Stimulated activated CD4-positive, alpha-beta T cell treated with anti-CD3 and anti-CD28 coated beads, Interleukin-2, amount 100 ng/mL, for 24 hours (primary cell): Measurements from ENCODE around the gene FAM222A.
A peak's percentile ranks its signal among the peaks of the same experiment; 100 is the strongest.

Source experiments
- DNase-seq, 2 donors: peaks; one replicate each; pipeline ENCODE4 v3.0.0-alpha.2; 2020

Gene FAM222A

GRCh38 chr12:109739747-109740693, 26.4 kb downstream of the FAM222A start:
- DNase-seq, result no peak

DNA sequence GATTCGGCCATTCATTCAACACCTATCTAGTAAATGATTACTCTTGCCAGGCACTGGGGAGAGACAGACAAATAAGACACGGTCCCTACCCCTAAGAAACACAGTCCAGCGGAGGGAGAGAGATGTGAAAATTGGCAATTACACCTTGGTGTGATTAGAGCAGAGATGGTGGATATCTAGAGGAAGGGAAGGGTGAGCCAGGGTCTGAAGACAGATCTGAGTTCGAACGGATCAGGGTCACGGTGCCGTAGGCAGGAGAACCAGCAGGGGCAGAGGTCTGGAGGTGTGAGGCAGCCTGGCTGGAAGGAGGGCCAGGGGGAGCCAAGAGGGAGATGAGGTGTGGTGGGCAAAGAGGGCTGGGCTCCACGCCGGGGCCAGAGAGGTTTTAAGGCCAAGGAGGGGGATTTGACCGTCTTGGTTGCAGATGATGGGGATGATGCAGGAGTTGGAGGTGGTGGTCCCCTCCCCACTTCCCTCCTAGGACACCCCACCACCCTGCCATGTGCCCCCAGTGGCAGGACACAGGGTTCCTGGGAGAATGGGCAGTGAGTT, 27.1 kb downstream of the FAM222A start:
- DNase-seq, result no peak

GRCh38 chr12:109741286-109741969, 27.8 kb downstream of the FAM222A start:
- no peak for DNase-seq

DNA sequence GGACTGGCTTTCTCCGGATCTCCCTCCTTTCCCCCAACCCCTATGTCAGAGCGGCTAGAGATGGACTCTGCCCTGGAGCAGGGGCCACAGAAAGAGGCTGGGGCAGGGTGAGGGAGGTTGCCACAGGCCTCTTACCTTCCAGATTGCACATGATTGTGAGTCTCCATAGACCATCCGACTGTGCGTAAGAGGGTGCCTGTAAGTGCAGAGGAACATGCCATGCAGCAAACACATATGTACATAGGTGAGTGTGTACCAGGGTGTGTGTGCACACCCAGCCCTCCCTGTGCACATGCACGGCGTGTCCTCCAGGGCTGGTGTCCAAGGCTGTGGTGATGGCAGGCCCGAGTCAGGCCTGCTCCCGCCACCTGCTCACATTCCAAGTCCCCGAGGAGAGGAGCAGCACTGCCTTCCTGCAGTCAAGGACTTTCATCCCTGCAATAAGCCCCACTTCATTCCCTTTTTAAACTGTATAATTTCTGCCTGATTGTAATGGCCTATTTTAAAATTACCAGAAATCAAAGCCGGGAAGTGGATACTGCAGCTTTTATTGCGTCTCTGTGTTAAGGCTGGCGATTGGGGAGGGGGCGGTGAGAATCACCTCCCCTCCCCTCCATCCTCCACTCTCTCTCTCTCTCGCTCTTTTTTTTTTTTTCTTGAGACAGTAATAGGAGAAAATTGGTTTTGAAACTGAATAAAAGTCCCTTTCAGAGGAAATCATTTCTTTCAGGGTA, 28.5 kb downstream of the FAM222A start:
- no peak for DNase-seq

GRCh38 chr12:109743076-109743910, 29.7 kb downstream of the FAM222A start:
- DNase-seq, result no peak

- DNase-seq, result no peak
These were observed 30.4 kb downstream of the FAM222A start for GRCh38 chr12:109744026-109744425.

DNA sequence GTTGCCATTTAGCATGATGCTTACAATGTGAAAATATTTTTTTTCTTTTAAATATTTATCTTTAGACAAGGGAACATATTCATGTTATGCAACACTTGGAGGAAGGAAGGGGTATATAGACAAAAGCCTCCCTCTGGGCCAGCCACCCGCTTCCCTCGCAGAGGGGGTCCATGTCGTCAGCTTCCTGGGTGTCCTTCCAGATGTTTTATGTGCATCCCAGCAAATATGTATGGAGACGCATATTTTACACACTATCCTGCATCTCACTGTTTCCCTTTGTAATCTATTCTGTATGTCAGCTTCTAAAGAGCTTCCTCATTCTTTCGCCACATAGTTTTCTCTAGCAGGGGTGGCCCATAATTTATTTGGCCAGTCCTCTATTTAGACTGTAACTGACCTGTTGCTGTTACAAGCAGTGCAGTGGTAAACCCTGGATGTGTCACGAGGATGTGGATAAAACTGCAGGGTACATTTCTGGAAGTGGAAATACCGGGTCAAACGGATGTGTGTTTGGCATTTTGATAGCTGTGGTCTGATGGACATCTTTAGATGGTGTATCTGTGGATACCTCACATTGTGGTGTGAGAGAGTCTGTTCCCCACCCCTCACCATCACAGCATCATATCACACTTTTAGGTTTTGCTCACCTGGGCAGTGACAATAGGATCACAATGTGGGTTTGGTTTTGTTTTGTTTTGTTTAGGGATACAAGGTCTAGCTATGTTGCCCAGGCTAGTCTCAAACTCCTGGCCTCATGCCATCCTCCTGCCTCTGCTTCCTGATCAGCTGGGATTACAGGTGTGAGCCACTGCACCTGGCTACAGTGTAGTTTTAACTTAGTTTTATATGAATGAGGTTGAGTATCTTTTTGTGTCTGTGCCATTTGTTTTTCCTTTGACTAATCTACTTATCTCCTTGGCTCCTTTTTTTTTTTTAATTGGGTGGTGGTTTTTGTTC, 31.6 kb downstream of the FAM222A start:
- DNase-seq, result no peak

DNA sequence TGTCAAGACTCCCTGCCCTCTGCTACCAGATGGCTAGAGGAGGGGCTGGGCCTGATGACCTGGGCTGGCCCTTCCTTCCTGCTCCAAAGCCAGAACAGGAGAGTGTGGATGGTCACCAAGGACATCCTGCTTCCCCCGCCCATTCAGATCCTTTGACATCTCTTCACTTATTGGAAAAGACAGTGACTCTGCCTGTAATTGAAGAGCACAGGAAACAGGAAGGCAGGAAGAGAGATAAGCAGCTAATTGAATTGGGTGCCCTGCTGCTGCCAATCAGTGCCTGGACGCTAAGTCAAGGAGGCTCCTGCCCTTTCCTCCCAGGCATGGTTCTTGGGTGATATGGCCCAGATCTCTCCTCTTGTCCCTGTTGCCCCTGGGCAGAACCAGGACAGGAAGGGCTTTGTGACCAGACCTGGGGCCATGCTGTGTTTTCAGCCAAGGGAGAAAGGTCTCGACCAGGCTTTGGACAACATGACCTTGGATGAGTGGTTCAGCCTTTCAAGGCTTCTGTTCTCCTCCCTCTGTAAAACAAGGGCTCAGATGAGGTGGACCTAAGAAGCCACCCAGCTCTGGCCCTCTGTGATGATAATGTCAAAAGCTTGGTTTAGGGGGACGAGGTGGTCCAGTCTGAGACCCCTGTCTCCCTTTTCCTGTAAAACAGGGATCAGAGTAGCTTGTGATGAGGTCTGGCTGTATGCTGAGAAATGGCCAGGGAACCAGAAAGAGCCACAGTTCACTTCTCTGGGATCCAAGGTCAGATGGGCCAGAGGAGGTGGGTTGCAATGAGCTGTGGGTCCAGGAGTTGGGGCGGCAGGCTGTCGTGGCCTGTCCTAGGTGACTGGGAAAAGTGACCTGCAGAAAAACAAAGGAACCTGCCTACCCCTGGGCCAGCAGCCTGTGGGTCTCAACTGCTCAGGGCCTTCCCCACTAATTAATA, 38.8 kb downstream of the FAM222A start:
- DNase-seq, result no peak

DNA sequence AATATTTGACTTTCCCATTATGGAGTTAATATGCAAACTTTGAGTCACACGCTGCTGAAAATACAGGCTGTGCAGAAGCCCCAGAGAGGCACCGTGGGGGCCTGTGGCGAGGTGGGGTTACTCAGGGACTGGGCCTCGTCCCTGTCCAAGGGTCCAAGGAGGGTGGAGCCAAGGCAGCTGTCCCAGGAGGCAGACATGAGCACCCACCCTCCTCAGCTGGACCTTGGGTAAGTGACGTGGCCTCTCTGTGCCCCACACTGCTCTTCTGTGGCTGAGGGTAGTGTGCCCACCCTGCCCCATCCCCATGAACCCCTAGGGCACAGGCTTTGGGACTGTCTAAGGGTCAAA, 39.4 kb downstream of the FAM222A start:
- DNase-seq, result no peak

DNA sequence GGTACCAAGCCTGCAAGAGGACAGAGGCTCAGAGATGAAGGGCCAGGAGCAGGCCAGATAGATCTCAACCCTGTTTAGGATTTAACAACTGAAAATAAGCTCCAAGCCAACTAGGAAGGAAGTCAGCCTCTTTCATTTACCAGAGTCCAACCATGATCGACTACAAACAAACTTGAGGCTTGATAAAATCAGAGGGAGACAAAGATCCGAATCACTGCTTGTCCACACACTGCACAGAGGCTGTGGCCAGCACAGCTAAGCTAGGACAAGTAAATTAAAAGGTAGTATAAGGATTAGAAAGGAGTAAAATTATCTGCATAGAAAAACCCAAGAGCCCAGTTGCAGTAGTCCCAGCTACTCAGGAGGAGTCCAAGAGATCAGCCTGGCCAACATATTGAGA, 40.3 kb downstream of the FAM222A start:
- no peak for DNase-seq

GRCh38 chr12:109756457-109756856, 42.8 kb downstream of the FAM222A start:
- no peak for DNase-seq

- DNase-seq, result peak in 1 of 2 donors; percentile 6
These were observed 44.1 kb downstream of the FAM222A start for GRCh38 chr12:109757671-109758265.

GRCh38 chr12:109758426-109759420, 45.1 kb downstream of the FAM222A start:
- DNase-seq, result no peak

GRCh38 chr12:109759595-109759994, 46.0 kb downstream of the FAM222A start:
- no peak for DNase-seq

DNA sequence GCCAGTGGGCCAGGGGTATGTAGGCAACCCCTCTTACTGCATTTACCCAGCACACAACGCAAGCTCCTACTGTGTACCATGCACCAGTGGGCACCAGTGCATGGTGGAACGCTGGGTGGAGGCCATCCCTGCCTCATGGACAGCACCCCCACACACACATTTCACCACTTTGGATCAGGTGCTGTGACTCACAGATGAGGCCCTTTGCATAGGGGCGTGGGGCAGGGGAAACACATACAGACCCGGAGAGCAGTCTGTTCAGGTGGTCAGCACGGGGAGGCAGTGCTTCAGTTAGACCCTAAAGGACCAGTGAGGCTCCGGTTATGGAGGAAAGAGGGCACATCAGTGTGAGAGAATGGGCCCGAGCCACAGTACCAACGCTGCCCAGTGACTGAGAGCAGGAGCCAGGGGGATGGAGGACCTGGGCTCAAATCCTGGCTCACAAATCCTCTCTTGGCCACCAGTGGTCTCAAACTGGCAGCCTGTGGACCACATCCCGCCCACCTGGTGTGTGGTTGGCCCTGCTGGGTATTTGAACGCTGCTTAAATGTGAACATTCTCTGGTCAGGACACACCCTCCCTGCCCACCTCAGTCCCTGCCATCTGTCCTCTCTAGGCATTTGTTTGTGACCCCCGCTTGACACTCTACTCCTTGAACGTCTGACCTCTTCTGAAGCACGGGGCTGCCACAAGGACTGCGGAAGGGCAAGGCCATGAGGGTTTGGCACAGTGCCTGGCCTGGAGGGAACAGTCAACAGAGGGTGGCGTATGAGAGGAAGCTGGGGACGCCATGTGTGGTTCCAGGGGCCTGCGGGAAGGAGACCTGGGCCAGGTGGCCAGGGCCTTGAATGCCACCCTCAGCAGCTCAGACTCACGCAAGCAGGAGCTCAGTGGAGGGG, 46.7 kb downstream of the FAM222A start:
- DNase-seq, result no peak

- no peak for DNase-seq
These were observed 47.6 kb downstream of the FAM222A start for GRCh38 chr12:109760930-109761921.
